Measurements from ENCODE around the gene ICAM4. TPM values are rescaled to one million over a fixed set of nuclear protein-coding genes. Genes with fewer than 3 reads are reported as not detected.

ICAM4 gene
- total and polyA plus RNA-seq, 2 donors (not counting 3 experiments of a cell fraction or from before 2014, with no cell fraction given): 0.44 to 0.49 TPM

DNA sequence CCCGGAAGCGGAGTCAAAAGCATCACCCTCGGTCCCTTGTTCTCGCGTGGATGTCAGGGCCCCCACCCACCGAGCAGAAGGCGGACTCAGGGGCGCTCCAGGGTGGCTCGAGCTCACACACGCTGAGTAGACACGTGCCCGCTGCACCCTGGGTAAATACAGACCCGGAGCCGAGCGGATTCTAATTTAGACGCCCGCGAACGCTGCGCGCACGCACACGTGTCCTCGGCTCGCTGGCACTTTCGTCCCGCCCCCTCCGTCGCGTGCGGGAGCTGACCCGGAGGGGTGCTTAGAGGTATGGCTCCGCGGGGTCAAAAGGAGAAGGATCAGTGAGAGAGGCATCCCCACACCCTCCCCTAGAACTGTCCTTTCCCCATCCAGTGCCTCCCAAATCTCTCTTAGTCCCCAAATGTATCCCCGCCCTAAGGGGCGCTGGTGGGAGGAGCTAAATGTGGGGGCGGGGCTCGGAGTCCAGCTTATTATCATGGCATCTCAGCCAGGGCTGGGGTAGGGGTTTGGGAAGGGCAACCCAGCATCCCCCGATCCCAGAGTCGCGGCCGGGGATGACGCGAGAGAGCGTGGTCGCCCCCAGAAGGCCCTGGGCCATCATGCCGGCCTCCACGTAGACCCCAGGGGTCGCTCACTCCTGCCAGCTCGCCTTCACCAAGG, 2.5 kb downstream of the ICAM4 start:
- no peaks in the 10 kb centered on the region for H4K20me1 ChIP-seq (replicated peaks; ENCODE audit: control insufficient read depth, extremely low read depth, insufficient read depth, low read length)
- H3K27ac ChIP-seq (ENCODE audit: insufficient read depth, low read depth, low read length): no peak overlapping the region
- peak overlapping the region; percentile 51 for H3K4me2 ChIP-seq (ENCODE audit: insufficient read depth, low read length)
- no peaks in the 10 kb centered on the region for H3K79me2 ChIP-seq (ENCODE audit: control insufficient read depth, insufficient read depth, low read length)
- H3K27me3 ChIP-seq (ENCODE audit: control insufficient read depth in 2 of 2, insufficient read depth in 2 of 2, low read length in 2 of 2): peaks cover 38 to 50% of the 10 kb centered on the region in 2 experiments
- FAIRE-seq (no peak), DNase-seq (ENCODE audit: low read depth, low spot score) (no peak)
- peak overlapping the region in 1 of 3 experiments; percentile 9 for H3K4me3 ChIP-seq (replicated peaks in 1 of 3; ENCODE audit: insufficient read depth in 1 of 3, low read depth in 1 of 3, low read length in 3 of 3)
- no peaks in the 10 kb centered on the region for H3K9me1 ChIP-seq (replicated peaks; ENCODE audit: control insufficient read depth, extremely low read depth, insufficient read depth, low read length)
- intact Hi-C loops (cut with micrococcal nuclease): no loop called here
- TF ChIP-seq MYC (IDR thresholded peaks at IDR 0.05; ENCODE audit: low read depth, low read length) (no peak), POLR2AphosphoS5 (IDR thresholded peaks at IDR 0.05; ENCODE audit: insufficient read depth, low read depth, low read length) (no peak), EZH2 (IDR thresholded peaks at IDR 0.05; ENCODE audit: borderline replicate concordance, low read depth, low read length, severe bottlenecking) (peak; percentile 12), JUN (IDR thresholded peaks at IDR 0.05; ENCODE audit: borderline replicate concordance, insufficient read depth, insufficient read length, low read depth) (no peak), MAX (IDR thresholded peaks at IDR 0.05; ENCODE audit: insufficient read depth, insufficient read length) (peak; percentile 74), FOS (IDR thresholded peaks at IDR 0.05; ENCODE audit: borderline replicate concordance, insufficient read depth, low read length) (no peak)
- peaks cover 0 to 2% of the 10 kb centered on the region in 2 experiments for H3K36me3 ChIP-seq (ENCODE audit: control insufficient read depth in 2 of 2, extremely low read depth in 1 of 2, insufficient read depth in 2 of 2, low read length in 2 of 2)
- dilution Hi-C loops (cut with MboI; ENCODE audit: extremely low pct_ligation_motif_present, low sequenced_read_pairs): no loop called here
- ChIA-PET POLR2A (interaction anchor here (0.6 to 1.8 kb wide), 4 partner anchors 13 to 94 kb away, joined by 3 to 10 read pairs (median 7); partner anchors contain the start of gene ICAM1), CTCF (interaction anchor here (0.7 to 2.4 kb wide), 8 partner anchors 9 to 127 kb away, joined by 3 to 29 read pairs (median 4); partner anchors contain the start of genes ICAM1 and ZGLP1)
- peaks cover 27% of the 10 kb centered on the region for H3K4me1 ChIP-seq (ENCODE audit: control insufficient read depth, extremely low read depth, insufficient read depth, low read length)
- no peak overlapping the region for H3K9ac ChIP-seq (replicated peaks; ENCODE audit: extremely low read depth, insufficient read depth, low read length)
- no peaks in the 10 kb centered on the region for H3K9me3 ChIP-seq (replicated peaks; ENCODE audit: control insufficient read depth, insufficient read depth, low read length)
- BruUV-seq (replicated peaks): no TSS peak
- H2AFZ ChIP-seq (ENCODE audit: low read depth, low read length): peak overlapping the region; percentile 81
